HCT116 (cell line): ENCODE results near the gene THAP2. TPM values are rescaled to one million over a fixed set of nuclear protein-coding genes. Genes with fewer than 3 reads are reported as not detected.

Experiments
- ATAC-seq: fragments of 200-7000 bp; cut with Tn5 transposase; 2 replicates; pipeline ENCODE4 v1.9.1; 2020; ENCODE audit warnings: mild to moderate bottlenecking, moderate library complexity
- BruUV-seq: library from RNA; stranded (reverse); fragments of 400-500 nt; replicated peaks from 2 replicates; lab custom pipeline; 2021; lab: Mats Ljungman, UMichigan
- CTCF ChIA-PET: fragments of 300-600 bp; sonication (Branson Sonifier 250); formaldehyde crosslinking; loops from one replicate; lab custom pipeline; 2021; ENCODE audit warnings: antibody characterized with exemption; lab: Charles Lee
- POLR2A ChIA-PET: fragments of 300-600, 350-600 bp; sonication (Branson Sonifier 250); formaldehyde crosslinking; loops from one replicate; lab custom pipeline; 2021; ENCODE audit warnings: antibody characterized with exemption; lab: Charles Lee
- RAD21 ChIA-PET, 2 experiments: fragments of 300-600 bp; sonication (Branson Sonifier 250); formaldehyde crosslinking; loops; one replicate each; lab custom pipeline; 2023; ENCODE audit warnings: low total read pairs in 2 of 2; ENCODE audit not compliant: uncharacterized antibody in 2 of 2, unreplicated experiment in 2 of 2, low non-redundant PET in 1 of 2; lab: Charles Lee
- DNase-seq: peaks from one replicate; pipeline ENCODE4 v3.0.0-alpha.2; 2010; ENCODE audit warnings: low read depth, low spot score
- H2AFZ ChIP-seq: fragments of 200-600 bp; shearing (Covaris generic), sonication (generic); 2 replicates; pipeline ENCODE4 v1.6.1; 2017; ENCODE audit warnings: low read depth, mixed run types, mixed read lengths, antibody characterized with exemption, low read length; ENCODE audit not compliant: poor library complexity, severe bottlenecking
- H3K27ac ChIP-seq: 2 replicates; pipeline ENCODE4 v1.5.1; 2012; ENCODE audit warnings: low read depth, low read length
- H3K27me3 ChIP-seq: fragments of 200-600 bp; sonication (generic); 2 replicates; pipeline ENCODE4 v1.6.1; 2016; ENCODE audit warnings: mixed run types, low read length, mixed read lengths; ENCODE audit not compliant: insufficient read depth
- H3K36me3 ChIP-seq, 2 experiments: fragments of 200-500 bp in 1 of 2; fragments of 200-600 bp in 1 of 2; sonication (Bioruptor generic) in 1 of 2; sonication (generic) in 1 of 2; 2 replicates each; pipeline versions ENCODE4 v1.5.1 to v1.6.1; 2014 to 2016; ENCODE audit warnings: low read length in 2 of 2, inconsistent platforms in 1 of 2, mixed read lengths in 1 of 2, mixed run types in 1 of 2; ENCODE audit not compliant: insufficient read depth in 2 of 2, control insufficient read depth in 1 of 2
- H3K4me1 ChIP-seq, 2 experiments: fragments of 200-600 bp in 1 of 2; sonication (generic) in 1 of 2; 2 replicates each; pipeline versions ENCODE4 v1.5.1 to v1.6.1; 2012 to 2017; ENCODE audit warnings: low read length in 2 of 2, inconsistent platforms in 1 of 2, mild to moderate bottlenecking in 1 of 2, mixed read lengths in 1 of 2, mixed run types in 1 of 2, moderate library complexity in 1 of 2; ENCODE audit not compliant: insufficient read depth in 2 of 2, control insufficient read depth in 1 of 2
- H3K4me2 ChIP-seq: fragments of 200-600 bp; sonication (generic); 2 replicates; pipeline ENCODE4 v1.6.1; 2017; ENCODE audit warnings: mixed run types, low read length, mixed read lengths
- H3K4me3 ChIP-seq, 2 experiments: fragments of 200-600 bp in 1 of 2; sonication (generic) in 1 of 2; replicated peaks in 1 of 2; 2 replicates each; pipeline ENCODE4 v1.5.1; 2011 to 2016; ENCODE audit warnings: low read length in 2 of 2, control low read depth in 1 of 2, low read depth in 1 of 2, mild to moderate bottlenecking in 1 of 2, mixed read lengths in 1 of 2, mixed run types in 1 of 2
- H3K79me2 ChIP-seq: fragments of 200-600 bp; sonication (generic); 2 replicates; pipeline ENCODE4 v1.6.1; 2017; ENCODE audit warnings: mild to moderate bottlenecking, mixed run types, low read length, moderate library complexity, mixed read lengths; ENCODE audit not compliant: insufficient read depth
- H3K9ac ChIP-seq: fragments of 200-600 bp; sonication (generic); 2 replicates; pipeline ENCODE4 v1.6.1; 2016; ENCODE audit warnings: low read length, mixed read lengths
- H3K9me2 ChIP-seq: fragments of 200-600 bp; sonication (generic), shearing (Covaris generic); 2 replicates; pipeline ENCODE4 v1.6.1; 2017; ENCODE audit warnings: mixed run types, mild to moderate bottlenecking, moderate library complexity; ENCODE audit not compliant: insufficient read depth
- H3K9me3 ChIP-seq, 2 experiments: fragments of 200-500 bp in 1 of 2; fragments of 200-600 bp in 1 of 2; sonication (Bioruptor generic) in 1 of 2; sonication (generic) in 1 of 2; 2 replicates each; pipeline ENCODE4 v1.6.1; 2014 to 2017; ENCODE audit warnings: low read length in 2 of 2, mixed read lengths in 2 of 2, inconsistent platforms in 1 of 2, low read depth in 1 of 2, mild to moderate bottlenecking in 1 of 2, mixed run types in 1 of 2, moderate library complexity in 1 of 2; ENCODE audit not compliant: control insufficient read depth in 1 of 2, insufficient read depth in 1 of 2
- H4K20me1 ChIP-seq: fragments of 200-600 bp; sonication (generic), shearing (Covaris generic); 2 replicates; pipeline ENCODE4 v1.6.1; 2017; ENCODE audit warnings: mixed run types, mild to moderate bottlenecking, moderate library complexity; ENCODE audit not compliant: insufficient read depth
- CBX3 ChIP-seq: IDR thresholded peaks from 2 replicates; pipeline ENCODE4 v1.6.1; 2012; ENCODE audit warnings: low read depth
- CEBPB ChIP-seq: IDR thresholded peaks from 2 replicates; pipeline ENCODE4 v1.6.1; 2012; ENCODE audit warnings: low read depth
- CTCF ChIP-seq, 3 experiments: fragments of 200-600 bp in 1 of 3; sonication (generic) in 1 of 3; IDR thresholded peaks in 2 of 3; conservative IDR thresholded peaks in 1 of 3; 2 replicates each; pipeline ENCODE4 v1.5.1; 2012 to 2017; ENCODE audit warnings: low read depth in 2 of 3, low read length in 2 of 3, antibody characterized with exemption in 1 of 3, borderline replicate concordance in 1 of 3, control low read depth in 1 of 3, mild to moderate bottlenecking in 1 of 3, mixed read lengths in 1 of 3, mixed run types in 1 of 3, moderate library complexity in 1 of 3; ENCODE audit not compliant: insufficient read depth in 1 of 3
- EZH2 ChIP-seq: fragments of 200-600 bp; sonication (generic); IDR thresholded peaks from 2 replicates; pipeline ENCODE4 v1.6.1; 2017; ENCODE audit warnings: antibody characterized with exemption, mixed run types
- FOSL1 ChIP-seq: IDR thresholded peaks from 2 replicates; pipeline ENCODE4 v1.6.1; 2012; ENCODE audit warnings: low read depth
- JUND ChIP-seq: IDR thresholded peaks from 2 replicates; pipeline ENCODE4 v1.6.1; 2012
- POLR2A ChIP-seq: IDR thresholded peaks from 2 replicates; pipeline ENCODE4 v1.7.0; 2011; ENCODE audit warnings: borderline replicate concordance; ENCODE audit not compliant: insufficient read depth, insufficient read length; ENCODE audit errors: extremely low read depth
- REST ChIP-seq: IDR thresholded peaks from 2 replicates; pipeline ENCODE4 v1.6.1; 2012; ENCODE audit warnings: low read depth
- SIN3A ChIP-seq: IDR thresholded peaks from 2 replicates; pipeline ENCODE4 v1.6.1; 2012; ENCODE audit warnings: low read depth
- SP1 ChIP-seq: IDR thresholded peaks from 2 replicates; pipeline ENCODE4 v1.6.1; 2012; ENCODE audit warnings: low read depth
- ZBTB33 ChIP-seq: IDR thresholded peaks from 2 replicates; pipeline ENCODE4 v1.6.1; 2011; ENCODE audit warnings: mild to moderate bottlenecking, low read length, moderate library complexity; ENCODE audit not compliant: insufficient replicate concordance; ENCODE audit errors: extremely low read depth
- ZFX ChIP-seq: fragments of 450-650 bp; IDR thresholded peaks from 2 replicates; pipeline ENCODE4 v1.6.1; 2017
- ZNF274 ChIP-seq: fragments of 200-500 bp; sonication (Bioruptor generic); IDR thresholded peaks from 2 replicates; pipeline ENCODE4 v1.6.1; 2014; ENCODE audit warnings: mild to moderate bottlenecking, low read depth, low read length, inconsistent platforms
- intact Hi-C: fragments of 100-400 bp; cut with micrococcal nuclease; formaldehyde crosslinking; loops from 2 replicates; pipeline ENCODE4 v1.10.0; 2022
- total RNA-seq: library from RNA; stranded (reverse); gene quantifications from one replicate; pipeline ENCODE4 v1.2.1, GENCODE V29; 2021; ENCODE audit not compliant: unreplicated experiment

THAP2 gene
- total RNA-seq, 1 experiment from 2014 or later, result 3.7 TPM

- Histone ChIP-seq H2AFZ (no peak overlapping the region), H3K36me3 (peaks cover 69 to 70% of the 10 kb centered on the region in 2 experiments), H3K27ac (no peak overlapping the region), H3K4me2 (no peak overlapping the region), H3K4me1 (no peaks in the 10 kb centered on the region), H4K20me1 (no peaks in the 10 kb centered on the region), H3K4me3 (no peak overlapping the region), H3K27me3 (no peaks in the 10 kb centered on the region), H3K79me2 (peaks cover 11% of the 10 kb centered on the region), H3K9ac (no peak overlapping the region), H3K9me2 (no peaks in the 10 kb centered on the region), H3K9me3 (no peaks in the 10 kb centered on the region)
- BruUV-seq, result no TSS peak
- ChIA-PET POLR2A (no interaction called here), CTCF (interaction anchor here (2.9 kb wide), 1 partner anchor 10 kb away, joined by 19 read pairs; no protein-coding TSS in a partner anchor), RAD21 (interaction anchor here in 1 of 2 experiments (0.7 kb wide), 1 partner anchor 328 kb away, joined by 3 read pairs; no protein-coding TSS in a partner anchor)
- no peak for ATAC-seq
- intact Hi-C loops, result no loop called here
- DNase-seq, result no peak
- TF ChIP-seq SP1 (no peak), EZH2 (no peak), POLR2A (no peak), ZFX (no peak), JUND (no peak), FOSL1 (no peak), CBX3 (no peak)
These were observed 37.3 kb upstream of the THAP2 start for GRCh38 chr12:71626768-71627167.

- Histone ChIP-seq H2AFZ (no peak overlapping the region), H3K4me3 (no peak overlapping the region), H3K9me2 (no peaks in the 10 kb centered on the region), H3K4me1 (no peaks in the 10 kb centered on the region), H3K27me3 (no peaks in the 10 kb centered on the region), H3K9me3 (no peaks in the 10 kb centered on the region), H4K20me1 (no peaks in the 10 kb centered on the region), H3K9ac (no peak overlapping the region), H3K36me3 (peaks cover 70 to 71% of the 10 kb centered on the region in 2 experiments), H3K4me2 (no peak overlapping the region), H3K27ac (no peak overlapping the region), H3K79me2 (peaks cover 12% of the 10 kb centered on the region)
- BruUV-seq, result no TSS peak
- ChIA-PET RAD21 (interaction anchor here in 1 of 2 experiments (0.7 kb wide), 1 partner anchor 329 kb away, joined by 3 read pairs; no protein-coding TSS in a partner anchor), POLR2A (no interaction called here), CTCF (interaction anchor here (2.9 kb wide), 1 partner anchor 9 kb away, joined by 19 read pairs; no protein-coding TSS in a partner anchor)
- DNase-seq, result no peak
- no peak for ATAC-seq
- intact Hi-C loops, result no loop called here
- TF ChIP-seq REST (no peak), ZNF274 (no peak), SIN3A (no peak), SP1 (no peak), CEBPB (no peak), CTCF (IDR thresholded peaks at IDR 0.05 in 2 of 3, conservative IDR thresholded peaks at IDR 0.05 in 1 of 3; ENCODE audit: borderline replicate concordance in 1 of 3, insufficient read depth in 1 of 3, low read depth in 2 of 3, low read length in 2 of 3) (no peak), ZBTB33 (no peak)
These were observed 36.6 kb upstream of the THAP2 start for GRCh38 chr12:71627438-71628002.
